Nasal cavity respiratory epithelium epithelial cell of viscerocranial mucosa (primary cell): ENCODE results near the gene KLK7. TPM values are rescaled to one million over a fixed set of nuclear protein-coding genes. Genes with fewer than 3 reads are reported as not detected.

Experiments used
- total RNA-seq: library from RNA; depleted of rRNA; stranded (reverse); fragments of >200 nt; gene quantifications from 2 replicates; pipeline ENCODE4 v1.2.3, GENCODE V29; 2014

Gene KLK7
- 15.0 and 22.9 TPM in 2 replicates for total RNA-seq

DNA sequence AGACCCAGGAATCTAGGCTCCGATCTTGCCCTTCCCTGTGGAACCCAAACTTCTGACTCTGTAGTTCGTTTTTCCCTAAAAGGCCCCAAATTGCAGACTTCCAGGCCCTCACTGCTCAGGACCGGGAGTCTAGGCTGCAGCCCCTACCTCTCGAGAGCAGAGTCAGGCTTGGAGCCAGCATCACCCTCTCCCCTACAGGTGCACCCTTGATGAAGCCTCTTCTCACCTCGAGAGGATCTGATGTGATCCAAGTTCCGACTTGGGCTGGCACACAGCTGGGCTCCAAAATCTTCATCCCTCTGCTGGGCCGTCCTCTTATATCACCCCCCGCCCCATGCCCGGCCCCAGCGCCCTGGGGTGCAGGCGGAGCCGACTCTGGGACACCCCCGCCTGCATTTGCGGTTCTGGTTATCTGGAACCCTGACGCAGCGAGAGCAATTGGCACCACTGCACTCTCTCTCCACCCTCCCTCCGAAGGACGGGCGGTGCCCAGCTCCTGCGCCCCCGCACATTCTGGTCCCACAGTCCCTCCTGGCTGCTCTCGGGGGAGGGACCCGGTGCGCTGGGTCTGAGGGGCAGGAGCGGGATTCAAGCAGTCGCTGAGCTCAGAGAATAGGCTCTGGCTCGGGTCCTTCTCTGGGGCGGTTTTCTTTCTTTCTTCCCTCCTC lies at the start of gene KLK7:
TSS of gene KLK7 (minus strand) at position 293 of the 668 bp plus-strand sequence. CDS start 1,518 bp downstream, outside the sequence.

DNA sequence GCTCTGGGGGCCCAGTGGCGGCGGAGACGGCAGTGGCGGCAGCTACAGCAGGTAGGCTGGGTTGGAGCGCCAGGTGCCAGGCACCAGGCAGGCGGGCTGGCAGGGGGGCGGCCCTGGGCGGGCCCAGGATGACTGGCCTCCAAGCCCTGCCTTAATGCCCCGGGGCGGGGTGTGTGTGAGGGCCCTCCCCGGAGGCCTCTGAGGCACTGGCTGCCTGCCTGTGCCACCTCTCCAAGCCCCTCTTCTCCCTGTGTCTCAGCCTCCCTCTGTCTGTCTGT lies 42.8 kb upstream of the KLK7 start, which contains the start of gene KLK11:
TSS of gene KLK11 (minus strand) at position 63 of the 278 bp plus-strand sequence. CDS start 985 bp downstream, outside the sequence.

DNA sequence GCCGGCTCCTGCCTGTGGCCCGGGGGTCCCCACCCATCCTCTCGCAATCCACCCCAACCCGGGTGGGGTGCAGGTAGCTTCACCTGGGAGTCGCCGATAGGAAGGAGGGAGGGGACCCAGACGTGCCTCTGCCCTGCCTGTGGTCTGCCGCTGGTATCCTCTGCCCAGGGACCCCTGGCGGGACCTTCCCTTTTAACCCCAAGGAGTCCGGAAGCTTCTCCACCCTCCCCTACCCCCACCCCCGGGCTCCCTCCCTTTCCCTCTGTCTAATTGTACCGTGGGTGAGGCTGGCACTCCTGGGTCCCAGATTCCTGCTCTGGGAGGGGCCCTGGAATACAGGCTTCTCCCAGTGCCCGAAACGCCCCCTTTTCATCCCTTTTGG lies 35.8 kb upstream of the KLK7 start, which contains the start of gene KLK10:
TSS of gene KLK10 (minus strand) at position 166 of the 382 bp plus-strand sequence. CDS start 579 bp downstream, outside the sequence.

DNA sequence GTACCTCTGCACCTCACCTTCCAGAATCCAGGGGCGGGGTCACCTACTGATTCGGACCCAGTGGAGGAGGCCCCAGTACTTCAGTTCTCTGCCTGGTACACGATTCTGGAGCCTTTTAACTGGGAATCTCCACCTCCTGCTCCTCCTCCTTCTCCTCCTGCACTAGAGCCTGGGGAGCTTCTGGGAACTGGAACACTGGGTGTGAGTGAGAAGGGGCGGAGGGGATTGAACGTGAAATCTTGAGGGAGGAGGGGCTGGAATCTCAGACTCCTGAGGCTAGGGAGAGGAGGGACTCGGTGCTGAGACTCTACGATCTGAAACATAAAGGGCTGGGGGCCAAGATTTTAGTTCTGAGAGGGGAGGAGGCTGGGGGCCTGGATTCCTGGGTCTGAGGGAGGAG lies 17.8 kb upstream of the KLK7 start, which contains the start of gene KLK8:
TSS of gene KLK8 (minus strand) at position 90 of the 400 bp plus-strand sequence. CDS start 437 bp downstream, outside the sequence.

DNA sequence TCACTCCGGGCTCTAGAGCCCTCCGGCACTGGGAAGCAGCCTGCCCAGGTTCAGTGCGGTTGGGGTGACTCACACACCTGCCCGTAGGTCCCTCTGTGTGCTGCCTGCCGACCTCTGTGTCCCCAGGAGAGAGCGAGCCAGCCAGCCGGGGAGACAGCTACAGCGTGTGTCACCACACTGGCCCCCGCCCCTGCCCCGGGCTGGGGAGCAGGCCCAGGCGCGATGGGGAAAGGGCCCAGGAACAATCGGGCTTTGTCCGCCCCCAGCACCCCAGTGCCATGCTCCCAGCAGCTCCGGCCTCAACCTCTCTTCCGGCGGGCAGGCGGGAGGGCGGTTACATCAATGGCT lies 14.3 kb downstream of the KLK7 start, which contains the start of gene KLK6:
TSS of gene KLK6 (minus strand) at position 179 of the 348 bp plus-strand sequence. CDS start 1,487 bp downstream, outside the sequence.

DNA sequence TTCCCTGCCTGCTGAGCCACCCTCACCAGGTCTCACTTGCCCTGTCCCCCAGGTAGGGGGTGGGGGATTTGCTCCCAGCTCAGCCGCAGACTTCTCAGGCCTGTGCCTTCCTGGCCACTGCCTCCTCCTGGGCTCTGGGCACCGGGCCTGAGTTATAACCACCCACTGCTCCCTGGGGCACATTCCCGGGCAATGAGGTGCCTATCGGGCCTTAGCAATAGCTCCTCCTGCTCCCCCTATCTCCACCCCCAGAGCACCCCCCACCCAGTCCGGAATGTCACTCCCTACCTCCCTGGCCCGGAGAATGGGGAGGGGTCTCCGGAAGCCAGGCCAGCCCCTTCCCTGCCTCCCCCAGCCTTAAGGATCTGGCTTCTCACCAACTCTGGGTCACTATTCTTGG lies 30.8 kb downstream of the KLK7 start, which contains the start of gene KLK5:
TSS of gene KLK5 (minus strand) at position 129 of the 400 bp plus-strand sequence. CDS start 381 bp downstream, outside the sequence.

Other genes with a start within 250 kb of the KLK7 start
- gene GPR32, start 213.5 kb downstream of the KLK7 start, total RNA-seq = not detected in 2 replicates
- gene ACP4, start 193.5 kb downstream of the KLK7 start, total RNA-seq = not detected in 2 replicates
- 0.14 TPM in 1 of 2 replicates, not detected in the other for gene KLK1, start 160.1 kb downstream of the KLK7 start, total RNA-seq
- not detected in 2 replicates for gene KLK15, start 150.3 kb downstream of the KLK7 start, total RNA-seq
- gene KLK3, start 129.0 kb downstream of the KLK7 start, total RNA-seq = not detected in 2 replicates
- gene KLK2, start 110.5 kb downstream of the KLK7 start, total RNA-seq = not detected in 2 replicates
- gene KLK4, start 72.5 kb downstream of the KLK7 start, total RNA-seq = not detected in 2 replicates
- gene KLK5, start 30.9 kb downstream of the KLK7 start, total RNA-seq = 25.0 and 189 TPM in 2 replicates
- gene KLK6, start 14.3 kb downstream of the KLK7 start, total RNA-seq = 2.5 and 3.4 TPM in 2 replicates
- 27.8 and 86.5 TPM in 2 replicates for gene KLK8, start 17.7 kb upstream of the KLK7 start, total RNA-seq
- 36.2 and 66.0 TPM in 2 replicates for gene KLK10, start 35.8 kb upstream of the KLK7 start, total RNA-seq
- 17.4 and 29.0 TPM in 2 replicates for gene KLK11, start 42.7 kb upstream of the KLK7 start, total RNA-seq
- 0.14 and 17.1 TPM in 2 replicates for gene KLK12, start 51.1 kb upstream of the KLK7 start, total RNA-seq
- gene KLK13, start 81.2 kb upstream of the KLK7 start, total RNA-seq = 0.68 and 1.3 TPM in 2 replicates
- gene KLK14, start 99.0 kb upstream of the KLK7 start, total RNA-seq = under 0.01 and 0.21 TPM in 2 replicates
- gene CTU1, start 124.5 kb upstream of the KLK7 start, total RNA-seq = 8.2 and 10.0 TPM in 2 replicates
- not detected in 2 replicates for gene SIGLEC9, start 141.0 kb upstream of the KLK7 start, total RNA-seq
- not detected in 2 replicates for gene SIGLEC7, start 158.4 kb upstream of the KLK7 start, total RNA-seq
- not detected in 2 replicates for gene CD33, start 241.2 kb upstream of the KLK7 start, total RNA-seq